ENCODE measurements around the gene PDGFB.

Gene PDGFB

GRCh38 chr22:39227542-39228272, 17.1 kb downstream of the PDGFB start:
- Histone ChIP-seq H3K4me3 (ENCODE audit: low read length in 2 of 2) (no peak overlapping the region), H3K27ac (ENCODE audit: low read depth in 2 of 2, low read length in 2 of 2) (no peak overlapping the region), H3K9ac (ENCODE audit: low read depth in 1 of 2, low read length in 2 of 2) (no peak overlapping the region), H3K36me3 (ENCODE audit: control insufficient read depth in 2 of 2, insufficient read depth in 2 of 2, low read length in 2 of 2) (peaks cover 0 to 6% of the 10 kb centered on the region in 2 donors), H3K4me1 (ENCODE audit: control insufficient read depth in 2 of 2, insufficient read depth in 2 of 2, low read length in 2 of 2) (no peaks in the 10 kb centered on the region), H3K27me3 (ENCODE audit: control insufficient read depth in 2 of 2, insufficient read depth in 2 of 2, low read length in 2 of 2) (peaks cover 0 to 7% of the 10 kb centered on the region in 2 donors), H3K9me3 (ENCODE audit: control insufficient read depth in 2 of 2, low read length in 2 of 2) (no peaks in the 10 kb centered on the region)

GRCh38 chr22:39226353-39226752, 18.4 kb downstream of the PDGFB start:
- no peak overlapping the region for H3K4me3 ChIP-seq (ENCODE audit: low read length in 2 of 2)
- no peaks in the 10 kb centered on the region for H3K4me1 ChIP-seq (ENCODE audit: control insufficient read depth in 2 of 2, insufficient read depth in 2 of 2, low read length in 2 of 2)
- H3K9me3 ChIP-seq (ENCODE audit: control insufficient read depth in 2 of 2, low read length in 2 of 2), result no peaks in the 10 kb centered on the region
- H3K27ac ChIP-seq (ENCODE audit: low read depth in 2 of 2, low read length in 2 of 2), result no peak overlapping the region
- peaks cover 0 to 6% of the 10 kb centered on the region in 2 donors for H3K36me3 ChIP-seq (ENCODE audit: control insufficient read depth in 2 of 2, insufficient read depth in 2 of 2, low read length in 2 of 2)
- peaks cover 0 to 7% of the 10 kb centered on the region in 2 donors for H3K27me3 ChIP-seq (ENCODE audit: control insufficient read depth in 2 of 2, insufficient read depth in 2 of 2, low read length in 2 of 2)
- H3K9ac ChIP-seq (ENCODE audit: low read depth in 1 of 2, low read length in 2 of 2), result no peak overlapping the region

DNA sequence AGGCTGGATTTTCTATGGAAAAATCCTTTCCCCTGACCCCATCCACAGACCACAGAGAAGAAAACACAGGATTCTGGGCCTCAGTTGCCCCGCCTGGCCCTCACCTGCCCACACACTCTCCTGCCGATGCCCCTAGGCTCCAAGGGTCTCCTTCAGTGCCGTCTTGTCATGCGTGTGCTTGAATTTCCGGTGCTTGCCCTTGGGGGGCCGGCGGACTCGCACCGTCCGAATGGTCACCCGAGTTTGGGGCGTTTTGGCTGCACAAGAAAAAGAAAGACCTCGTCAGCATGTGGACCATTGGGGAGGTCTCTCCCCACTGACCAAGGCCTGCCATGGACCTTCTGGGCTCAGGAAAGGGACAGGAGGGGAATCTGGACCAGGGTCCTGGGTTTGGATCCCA, 19.2 kb downstream of the PDGFB start:
- H3K36me3 ChIP-seq (ENCODE audit: control insufficient read depth in 2 of 2, insufficient read depth in 2 of 2, low read length in 2 of 2), result peaks cover 0 to 6% of the 10 kb centered on the region in 2 donors
- H3K27ac ChIP-seq (ENCODE audit: low read depth in 2 of 2, low read length in 2 of 2), result no peak overlapping the region
- H3K9me3 ChIP-seq (ENCODE audit: control insufficient read depth in 2 of 2, low read length in 2 of 2), result no peaks in the 10 kb centered on the region
- H3K9ac ChIP-seq (ENCODE audit: low read depth in 1 of 2, low read length in 2 of 2), result no peak overlapping the region
- no peak overlapping the region for H3K4me3 ChIP-seq (ENCODE audit: low read length in 2 of 2)
- H3K27me3 ChIP-seq (ENCODE audit: control insufficient read depth in 2 of 2, insufficient read depth in 2 of 2, low read length in 2 of 2), result peaks cover 0 to 3% of the 10 kb centered on the region in 2 donors
- no peaks in the 10 kb centered on the region for H3K4me1 ChIP-seq (ENCODE audit: control insufficient read depth in 2 of 2, insufficient read depth in 2 of 2, low read length in 2 of 2)

GRCh38 chr22:39224550-39224949, 20.2 kb downstream of the PDGFB start:
- Histone ChIP-seq H3K9ac (ENCODE audit: low read depth in 1 of 2, low read length in 2 of 2) (no peak overlapping the region), H3K4me1 (ENCODE audit: control insufficient read depth in 2 of 2, insufficient read depth in 2 of 2, low read length in 2 of 2) (no peaks in the 10 kb centered on the region), H3K9me3 (ENCODE audit: control insufficient read depth in 2 of 2, low read length in 2 of 2) (no peaks in the 10 kb centered on the region), H3K4me3 (ENCODE audit: low read length in 2 of 2) (no peak overlapping the region), H3K27ac (ENCODE audit: low read depth in 2 of 2, low read length in 2 of 2) (no peak overlapping the region), H3K36me3 (ENCODE audit: control insufficient read depth in 2 of 2, insufficient read depth in 2 of 2, low read length in 2 of 2) (peaks cover 0 to 6% of the 10 kb centered on the region in 2 donors), H3K27me3 (ENCODE audit: control insufficient read depth in 2 of 2, insufficient read depth in 2 of 2, low read length in 2 of 2) (no peaks in the 10 kb centered on the region)

DNA sequence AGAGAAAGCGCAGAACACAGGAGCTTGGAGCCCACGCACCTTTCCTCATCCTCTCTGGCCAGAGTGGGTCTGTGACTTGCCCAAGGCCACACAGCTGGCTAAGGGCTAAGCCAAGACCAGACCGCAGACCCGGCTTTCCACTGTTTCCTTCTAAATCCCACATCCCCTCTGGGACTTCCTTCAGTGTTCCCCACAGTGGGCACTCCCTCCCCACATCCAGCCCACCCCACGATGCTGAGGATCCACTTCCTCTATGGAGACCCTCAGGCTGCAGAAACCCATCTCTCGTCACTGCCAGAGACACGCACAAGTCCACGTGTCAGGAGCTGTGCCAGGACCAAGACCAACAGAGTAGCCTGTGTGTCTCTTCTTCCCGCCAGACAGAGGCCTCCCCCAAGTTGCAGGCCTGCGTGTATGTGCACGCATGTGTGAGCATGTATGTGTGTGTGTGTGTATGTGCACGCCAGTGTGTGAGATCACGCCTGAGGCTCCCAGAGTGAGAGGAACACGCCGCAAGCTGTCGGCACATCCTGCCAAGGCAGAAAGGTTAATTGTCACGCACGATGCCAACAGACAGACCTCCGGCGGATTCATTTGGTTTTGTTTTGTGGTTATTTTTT, 21.6 kb downstream of the PDGFB start:
- Histone ChIP-seq H3K9ac (ENCODE audit: low read depth in 1 of 2, low read length in 2 of 2) (no peak overlapping the region), H3K27me3 (ENCODE audit: control insufficient read depth in 2 of 2, insufficient read depth in 2 of 2, low read length in 2 of 2) (no peaks in the 10 kb centered on the region), H3K36me3 (ENCODE audit: control insufficient read depth in 2 of 2, insufficient read depth in 2 of 2, low read length in 2 of 2) (peaks cover 0 to 6% of the 10 kb centered on the region in 2 donors), H3K27ac (ENCODE audit: low read depth in 2 of 2, low read length in 2 of 2) (no peak overlapping the region), H3K4me1 (ENCODE audit: control insufficient read depth in 2 of 2, insufficient read depth in 2 of 2, low read length in 2 of 2) (no peaks in the 10 kb centered on the region), H3K4me3 (ENCODE audit: low read length in 2 of 2) (no peak overlapping the region), H3K9me3 (ENCODE audit: control insufficient read depth in 2 of 2, low read length in 2 of 2) (no peaks in the 10 kb centered on the region)

DNA sequence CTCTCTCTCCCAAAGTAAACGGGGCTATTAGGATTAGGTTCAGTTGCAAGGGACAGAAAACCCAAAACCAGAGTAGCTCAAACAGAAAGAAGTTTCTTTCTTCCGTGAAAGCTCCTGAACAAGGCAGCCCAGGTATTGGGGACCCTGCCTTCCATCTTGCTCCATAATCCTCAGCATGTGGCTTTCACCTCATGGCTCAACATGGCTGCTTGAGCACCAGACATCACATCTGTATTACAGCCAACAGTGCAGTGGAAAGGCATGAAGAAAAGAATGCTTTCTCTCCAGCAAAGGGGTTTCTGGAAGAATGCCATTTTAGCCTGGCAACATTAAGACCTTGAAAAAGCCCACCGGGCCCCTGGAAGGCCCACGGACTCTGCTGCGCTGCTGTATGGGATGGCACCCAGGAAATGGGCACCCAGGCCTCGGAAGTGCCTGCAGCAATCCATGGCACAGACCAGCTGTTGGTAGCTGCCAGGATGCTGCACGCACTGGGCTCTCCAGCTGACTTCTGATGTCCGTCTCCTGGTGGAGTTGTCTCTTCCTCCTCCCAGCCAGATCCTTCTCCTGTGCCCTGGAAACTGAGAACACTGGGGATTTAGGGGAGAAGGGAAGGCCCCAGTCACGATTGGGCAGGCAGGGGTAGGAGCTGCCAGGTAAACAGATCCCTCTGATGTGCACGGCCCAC, 22.6 kb downstream of the PDGFB start:
- Histone ChIP-seq H3K4me1 (ENCODE audit: control insufficient read depth in 2 of 2, insufficient read depth in 2 of 2, low read length in 2 of 2) (no peaks in the 10 kb centered on the region), H3K27ac (ENCODE audit: low read depth in 2 of 2, low read length in 2 of 2) (no peak overlapping the region), H3K4me3 (ENCODE audit: low read length in 2 of 2) (no peak overlapping the region), H3K36me3 (ENCODE audit: control insufficient read depth in 2 of 2, insufficient read depth in 2 of 2, low read length in 2 of 2) (peaks cover 0 to 3% of the 10 kb centered on the region in 2 donors), H3K9ac (ENCODE audit: low read depth in 1 of 2, low read length in 2 of 2) (no peak overlapping the region), H3K9me3 (ENCODE audit: control insufficient read depth in 2 of 2, low read length in 2 of 2) (no peaks in the 10 kb centered on the region), H3K27me3 (ENCODE audit: control insufficient read depth in 2 of 2, insufficient read depth in 2 of 2, low read length in 2 of 2) (no peaks in the 10 kb centered on the region)

- H3K4me1 ChIP-seq (ENCODE audit: control insufficient read depth in 2 of 2, insufficient read depth in 2 of 2, low read length in 2 of 2), result no peaks in the 10 kb centered on the region
- no peak overlapping the region for H3K9ac ChIP-seq (ENCODE audit: low read depth in 1 of 2, low read length in 2 of 2)
- no peaks in the 10 kb centered on the region for H3K9me3 ChIP-seq (ENCODE audit: control insufficient read depth in 2 of 2, low read length in 2 of 2)
- H3K27ac ChIP-seq (ENCODE audit: low read depth in 2 of 2, low read length in 2 of 2), result no peak overlapping the region
- H3K36me3 ChIP-seq (ENCODE audit: control insufficient read depth in 2 of 2, insufficient read depth in 2 of 2, low read length in 2 of 2), result peaks cover 0 to 3% of the 10 kb centered on the region in 2 donors
- H3K27me3 ChIP-seq (ENCODE audit: control insufficient read depth in 2 of 2, insufficient read depth in 2 of 2, low read length in 2 of 2), result peaks cover 0 to under 1% of the 10 kb centered on the region in 2 donors
- H3K4me3 ChIP-seq (ENCODE audit: low read length in 2 of 2), result no peak overlapping the region
Observed at GRCh38 chr22:39220890-39221850, 23.6 kb downstream of the PDGFB start.

GRCh38 chr22:39220450-39220849, 24.3 kb downstream of the PDGFB start:
- no peak overlapping the region for H3K4me3 ChIP-seq (ENCODE audit: low read length in 2 of 2)
- no peaks in the 10 kb centered on the region for H3K9me3 ChIP-seq (ENCODE audit: control insufficient read depth in 2 of 2, low read length in 2 of 2)
- H3K27ac ChIP-seq (ENCODE audit: low read depth in 2 of 2, low read length in 2 of 2), result no peak overlapping the region
- H3K4me1 ChIP-seq (ENCODE audit: control insufficient read depth in 2 of 2, insufficient read depth in 2 of 2, low read length in 2 of 2), result no peaks in the 10 kb centered on the region
- peaks cover 0 to 3% of the 10 kb centered on the region in 2 donors for H3K36me3 ChIP-seq (ENCODE audit: control insufficient read depth in 2 of 2, insufficient read depth in 2 of 2, low read length in 2 of 2)
- no peak overlapping the region for H3K9ac ChIP-seq (ENCODE audit: low read depth in 1 of 2, low read length in 2 of 2)
- peaks cover 3 to 8% of the 10 kb centered on the region in 2 donors for H3K27me3 ChIP-seq (ENCODE audit: control insufficient read depth in 2 of 2, insufficient read depth in 2 of 2, low read length in 2 of 2)

DNA sequence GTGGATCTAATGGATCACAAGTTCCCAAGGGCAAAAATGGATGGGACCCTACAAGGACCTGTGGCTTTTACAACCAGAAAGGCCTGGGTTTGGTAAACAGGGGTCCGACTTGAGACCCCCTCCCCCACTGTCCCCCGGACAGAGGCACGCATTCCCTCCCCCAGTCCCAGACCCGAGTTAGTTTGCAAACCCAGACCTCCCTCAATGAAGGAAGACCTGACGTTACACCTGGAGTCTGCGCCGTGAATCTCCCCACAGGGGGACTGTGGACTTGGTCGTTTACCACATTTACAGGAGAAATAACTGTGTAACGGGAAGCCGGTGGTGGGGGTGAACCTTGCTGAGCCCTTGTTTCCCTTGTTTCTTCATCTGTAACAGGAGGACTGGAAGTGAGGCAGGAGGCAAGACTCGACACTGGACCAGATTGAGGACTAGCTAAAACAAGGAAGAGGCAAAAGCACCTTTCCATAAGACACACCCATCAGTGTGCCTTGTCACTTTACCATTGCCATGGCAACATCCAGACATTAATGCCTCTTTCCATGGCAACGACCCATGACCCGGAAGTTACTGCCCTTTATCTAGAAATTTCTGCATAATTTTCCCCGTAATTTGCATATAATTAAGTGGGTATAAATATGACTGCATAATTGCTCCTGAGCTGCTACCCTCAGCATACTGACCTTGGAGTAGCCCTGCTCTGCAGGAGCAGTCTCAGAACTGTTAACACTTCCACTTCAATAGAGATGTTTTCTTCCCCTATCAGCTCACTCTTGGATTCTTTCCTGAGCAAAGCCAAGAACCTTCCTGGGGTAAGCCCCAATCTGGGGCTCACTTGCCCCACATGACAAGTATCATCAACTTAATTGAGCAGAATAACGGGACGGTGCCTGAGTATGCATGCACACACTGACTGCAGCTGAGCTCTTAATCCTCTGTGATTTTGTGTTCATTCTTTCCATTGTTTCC, 25.4 kb downstream of the PDGFB start:
- no peaks in the 10 kb centered on the region for H3K4me1 ChIP-seq (ENCODE audit: control insufficient read depth in 2 of 2, insufficient read depth in 2 of 2, low read length in 2 of 2)
- peaks cover 3 to 9% of the 10 kb centered on the region in 2 donors for H3K27me3 ChIP-seq (ENCODE audit: control insufficient read depth in 2 of 2, insufficient read depth in 2 of 2, low read length in 2 of 2)
- H3K27ac ChIP-seq (ENCODE audit: low read depth in 2 of 2, low read length in 2 of 2), result no peak overlapping the region
- H3K9ac ChIP-seq (ENCODE audit: low read depth in 1 of 2, low read length in 2 of 2), result no peak overlapping the region
- no peak overlapping the region for H3K4me3 ChIP-seq (ENCODE audit: low read length in 2 of 2)
- no peaks in the 10 kb centered on the region for H3K36me3 ChIP-seq (ENCODE audit: control insufficient read depth in 2 of 2, insufficient read depth in 2 of 2, low read length in 2 of 2)
- no peaks in the 10 kb centered on the region for H3K9me3 ChIP-seq (ENCODE audit: control insufficient read depth in 2 of 2, low read length in 2 of 2)
